SH-SY5Y (cell line): ENCODE measurements around the gene PTPRM.

Experiments used
- GATA2 ChIP-seq: IDR thresholded peaks from 2 replicates; pipeline ENCODE4 v1.6.1; 2011; ENCODE audit warnings: mild to moderate bottlenecking, low read depth, low read length
- GATA3 ChIP-seq: IDR thresholded peaks from 2 replicates; pipeline ENCODE4 v1.6.1; 2011; ENCODE audit warnings: low read depth, mild to moderate bottlenecking, low read length, moderate library complexity

- TF ChIP-seq GATA2 (no peak), GATA3 (no peak)
Observed at GRCh38 chr18:8409151-8409550, 842.0 kb downstream of the PTPRM start.
